HG03066 (cell line): ENCODE results near the gene SLC25A10.
"Not testable (repeated sequence)": the region's sequence is repeated elsewhere in the genome, so short reads cannot be mapped to it uniquely, and the experiment has no call there.

Source experiments
- ATAC-seq: cut with Tn5 transposase; IDR thresholded peaks from one replicate; pipeline ENCODE4 v1.9.1; 2021; ENCODE audit warnings: low read depth; ENCODE audit not compliant: unreplicated experiment

Gene SLC25A10

GRCh38 chr17:81711814-81712467 lies at the start of gene SLC25A10:
Gene SLC25A10 (plus strand): TSS chr17:81712284. CDS start chr17:81712427, 143 bp downstream.
- ATAC-seq = peak; percentile 69

GRCh38 chr17:81664051-81664470 lies 48.0 kb upstream of the SLC25A10 start:
- ATAC-seq = no peak

- no peak for ATAC-seq
Measured at GRCh38 chr17:81665205-81666091, 46.6 kb upstream of the SLC25A10 start.

- ATAC-seq = peak; percentile 21
Measured at GRCh38 chr17:81666092-81666341, 46.1 kb upstream of the SLC25A10 start.

GRCh38 chr17:81666342-81667191 lies 45.5 kb upstream of the SLC25A10 start, which contains the start of the genes CCDC137 and OXLD1:
Gene CCDC137 (plus strand): TSS chr17:81666737. CDS start chr17:81666767, 30 bp downstream.
Gene OXLD1 (minus strand): TSS chr17:81666605. CDS start chr17:81666577, 28 bp downstream.
- ATAC-seq = peak; percentile 95

GRCh38 chr17:81667754-81668153 lies 44.3 kb upstream of the SLC25A10 start:
- ATAC-seq = no peak

GRCh38 chr17:81672504-81672903 lies 39.6 kb upstream of the SLC25A10 start:
- ATAC-seq = no peak

GRCh38 chr17:81672954-81673353 lies 39.1 kb upstream of the SLC25A10 start:
- ATAC-seq = no peak

GRCh38 chr17:81673561-81674258 lies 38.4 kb upstream of the SLC25A10 start:
- ATAC-seq = no peak

- not testable (repeated sequence) for ATAC-seq
Measured at GRCh38 chr17:81675515-81676221, 36.4 kb upstream of the SLC25A10 start.

GRCh38 chr17:81676906-81677305 lies 35.2 kb upstream of the SLC25A10 start:
- ATAC-seq = no peak

- no peak for ATAC-seq
Measured at GRCh38 chr17:81680150-81680549, 31.9 kb upstream of the SLC25A10 start.

GRCh38 chr17:81681672-81682071 lies 30.4 kb upstream of the SLC25A10 start:
- no peak for ATAC-seq

GRCh38 chr17:81682565-81683207 lies 29.4 kb upstream of the SLC25A10 start:
- ATAC-seq = no peak

GRCh38 chr17:81683208-81683583 lies 28.9 kb upstream of the SLC25A10 start:
- peak; percentile 3 for ATAC-seq

GRCh38 chr17:81683584-81684441 lies 28.3 kb upstream of the SLC25A10 start, which contains the start of the genes ARL16 and HGS:
Gene ARL16 (minus strand): TSS chr17:81683797. CDS start chr17:81683753, 44 bp downstream.
Gene HGS (plus strand): TSS chr17:81684011. CDS start chr17:81684067, 56 bp downstream.
- ATAC-seq = peak; percentile 98

GRCh38 chr17:81684442-81684911 lies 27.6 kb upstream of the SLC25A10 start:
- ATAC-seq = peak; percentile 4

GRCh38 chr17:81685108-81685507 lies 27.0 kb upstream of the SLC25A10 start:
- ATAC-seq = no peak
